Globus pallidus (tissue), 1 donor: Measurements from ENCODE around the gene GIMD1.
A peak's percentile ranks its signal among the peaks of the same experiment; 100 is the strongest.
"Not testable (repeated sequence)": the region's sequence is repeated elsewhere in the genome, so short reads cannot be mapped to it uniquely, and the experiment has no call there.

ENCODE experiments used
- DNase-seq: peaks from one replicate; pipeline ENCODE4 v3.0.0-alpha.2; 2015; ENCODE audit warnings: low spot score

GIMD1 gene

DNA sequence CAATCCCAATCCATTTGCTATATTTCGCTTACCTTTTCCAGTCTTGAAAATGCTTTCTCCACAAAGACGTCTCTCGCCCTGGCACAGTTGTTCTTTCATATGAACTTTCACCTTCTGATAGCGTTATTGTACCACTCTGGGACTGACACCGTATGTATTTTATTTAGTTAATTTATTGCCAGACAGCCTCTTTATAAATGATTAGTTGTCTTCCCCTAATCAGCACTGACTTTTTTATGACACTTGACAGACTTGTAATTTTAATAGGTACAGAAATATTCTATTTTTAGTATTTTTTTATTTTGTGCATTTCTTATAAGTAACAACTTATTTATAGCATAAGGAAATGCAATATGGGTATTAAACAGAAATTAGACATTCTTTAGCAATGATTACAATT, at the start of gene GIMD1:
TSS of gene GIMD1 (minus strand) at position 101 of the 400 bp plus-strand sequence. CDS start 1,343 bp downstream, outside the sequence.
- no peak for DNase-seq

DNA sequence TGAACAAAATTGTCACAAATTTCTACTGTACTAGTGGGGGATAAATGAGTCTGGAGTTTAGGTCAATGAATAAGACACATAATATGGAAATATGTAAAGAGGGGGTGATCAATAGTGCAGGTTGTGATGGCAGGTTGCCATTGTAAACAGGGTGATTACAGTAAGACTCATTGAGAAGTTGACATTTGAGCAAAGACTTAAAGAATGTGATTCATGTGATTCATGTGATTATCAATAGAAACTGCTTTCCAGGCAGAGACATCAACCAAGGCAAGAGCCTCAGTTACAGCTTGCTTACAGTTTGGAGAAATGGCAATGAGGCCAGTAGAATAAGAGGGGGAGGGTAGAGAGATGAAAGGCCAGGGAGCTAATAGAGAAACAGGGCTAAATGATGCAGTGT, 45.8 kb upstream of the GIMD1 start:
- no peak for DNase-seq

- DNase-seq = no peak
These were observed 41.6 kb upstream of the GIMD1 start for GRCh38 chr4:106409901-106410889.

DNA sequence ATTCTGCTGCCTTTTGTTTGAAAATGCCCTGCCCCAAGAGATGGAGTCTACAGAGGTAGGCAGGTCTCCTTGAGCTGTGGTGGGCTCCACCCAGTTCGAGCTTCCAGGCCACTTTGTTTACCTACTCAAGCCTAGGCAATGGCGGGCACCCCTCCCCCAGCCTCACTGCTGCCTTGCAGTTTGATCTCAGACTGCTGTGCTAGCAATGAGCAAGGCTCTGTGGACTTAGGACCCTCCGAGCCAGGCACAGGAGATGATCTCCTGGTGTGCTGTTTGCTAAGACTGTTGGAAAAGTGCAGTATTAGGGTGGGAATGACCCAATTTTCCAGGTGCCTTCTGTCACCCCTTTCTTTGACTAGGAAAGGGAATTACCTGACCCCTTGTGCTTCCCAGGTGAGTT, 39.4 kb upstream of the GIMD1 start:
- DNase-seq = not testable (repeated sequence)

DNA sequence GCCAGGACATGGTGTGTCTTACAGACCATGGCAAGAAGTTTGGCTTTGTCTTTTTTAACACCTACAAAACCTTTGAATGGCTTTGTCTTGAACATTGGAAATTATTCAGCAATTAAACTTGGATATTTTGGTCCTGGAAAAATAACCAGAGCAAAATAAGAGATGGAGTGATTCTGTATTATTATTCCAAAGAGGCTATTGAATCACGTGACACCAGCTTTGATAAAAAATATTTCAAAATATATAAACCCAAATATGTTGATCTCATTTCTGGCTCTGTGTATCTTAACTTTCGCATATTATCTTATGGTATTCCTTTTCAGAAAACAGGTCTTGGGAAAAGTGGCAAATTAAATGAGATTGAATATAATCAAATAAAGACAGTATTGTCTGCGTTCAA, 32.6 kb upstream of the GIMD1 start:
- no peak for DNase-seq

- not testable (repeated sequence) for DNase-seq
These were observed 30.3 kb upstream of the GIMD1 start for GRCh38 chr4:106398898-106399297.

- no peak for DNase-seq
These were observed 27.0 kb upstream of the GIMD1 start for GRCh38 chr4:106395582-106395981.

DNA sequence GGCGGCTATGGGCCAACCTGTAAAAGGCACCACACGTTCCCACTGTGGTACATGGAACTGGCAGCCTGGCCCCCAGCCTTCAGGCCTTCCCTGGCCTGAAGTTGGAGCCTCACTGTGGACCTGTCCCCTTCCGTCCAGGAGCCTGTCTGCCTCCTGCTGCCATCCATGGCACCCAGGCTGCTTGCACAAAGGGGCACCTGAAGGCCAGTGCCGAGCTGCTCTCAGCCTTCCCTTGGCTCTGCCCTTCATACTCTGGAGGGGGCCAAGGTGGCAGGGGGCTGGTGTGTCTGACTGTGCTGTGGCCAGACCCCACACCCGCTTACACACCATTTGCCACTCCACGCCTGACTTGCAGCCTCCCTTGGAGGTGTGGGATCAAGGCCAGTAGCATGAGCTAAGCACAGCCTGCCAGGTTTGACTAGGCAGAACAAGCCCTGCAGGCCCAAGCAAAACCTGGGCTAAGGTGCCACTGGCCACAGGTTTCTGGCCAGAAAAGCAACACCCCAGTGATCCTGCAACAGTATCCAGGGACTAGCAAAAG, 17.3 kb upstream of the GIMD1 start:
- DNase-seq = no peak

DNA sequence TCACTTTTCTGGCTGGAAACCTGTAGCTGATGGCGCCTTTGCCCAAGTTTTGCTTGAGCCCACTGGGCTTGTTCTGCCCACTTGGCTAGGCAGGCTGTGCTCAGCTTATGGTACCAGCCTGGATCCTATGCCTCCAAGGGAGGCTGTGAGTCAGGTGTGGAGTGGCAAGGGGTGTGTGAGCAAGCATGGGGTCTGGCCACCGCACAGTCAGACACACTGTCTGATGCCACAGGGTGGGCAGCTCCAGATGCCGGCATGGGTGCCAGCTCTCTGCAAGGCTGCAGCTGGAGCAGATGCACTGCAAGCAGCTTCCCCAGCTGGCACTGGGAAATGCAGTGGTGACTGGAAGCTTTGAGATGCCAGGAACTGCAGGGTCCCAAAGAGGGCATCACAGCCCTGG, 16.3 kb upstream of the GIMD1 start:
- no peak for DNase-seq

- DNase-seq = no peak
These were observed 11.6 kb upstream of the GIMD1 start for GRCh38 chr4:106380179-106380578.

DNA sequence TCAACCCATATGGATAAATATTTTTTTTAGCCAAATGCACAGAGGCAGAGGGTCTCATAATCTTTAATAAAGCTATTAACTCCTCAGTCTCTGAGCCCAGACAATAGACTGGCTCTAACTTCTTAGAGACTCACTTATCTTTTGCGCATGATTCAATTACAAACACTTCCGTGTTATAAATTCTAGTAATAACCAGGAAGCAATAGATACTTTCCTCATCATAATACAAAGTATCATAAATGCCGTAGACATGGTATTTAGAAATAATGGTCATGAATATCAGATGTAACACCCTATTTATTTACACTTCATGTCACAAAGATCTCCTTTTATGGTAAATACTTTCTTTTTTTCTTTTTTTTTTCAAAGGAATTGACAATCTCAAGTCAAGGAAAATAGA, 4.4 kb upstream of the GIMD1 start:
- DNase-seq = no peak

GRCh38 chr4:106371161-106371560, 2.6 kb upstream of the GIMD1 start:
- no peak for DNase-seq

GRCh38 chr4:106370214-106370613, 1.6 kb upstream of the GIMD1 start:
- DNase-seq = no peak

DNA sequence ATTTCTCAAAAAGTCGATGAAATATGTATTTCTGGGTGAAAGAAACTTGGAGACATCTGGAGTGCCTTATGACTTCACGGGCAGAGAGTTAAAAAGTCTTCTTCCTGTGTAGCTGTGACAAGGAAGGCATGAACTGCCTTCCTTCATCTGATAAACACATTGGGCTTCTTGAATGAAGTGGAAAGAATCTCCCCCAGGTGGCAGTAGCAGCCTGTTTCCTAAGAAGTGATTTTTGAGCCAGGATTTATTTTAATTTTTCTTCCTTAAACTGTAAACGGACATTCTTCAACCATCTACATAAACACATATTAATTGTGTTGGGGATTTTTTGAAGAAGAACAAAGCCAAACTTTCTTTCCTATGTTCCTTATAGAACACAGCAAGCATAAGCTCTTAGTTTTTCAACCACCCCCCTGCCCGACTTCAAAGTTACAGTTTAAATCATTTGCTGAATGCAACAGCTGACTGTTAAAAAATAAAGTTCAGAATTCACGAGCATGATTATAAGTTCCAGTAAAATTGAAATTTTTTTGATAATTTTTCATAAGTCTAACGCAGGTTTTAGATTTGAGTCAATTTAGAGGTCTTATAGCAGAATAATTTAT, 980 bp upstream of the GIMD1 start:
- DNase-seq = peak; percentile 20

GRCh38 chr4:106367072-106367471, 1.5 kb downstream of the GIMD1 start:
- no peak for DNase-seq

- no peak for DNase-seq
These were observed 2.6 kb downstream of the GIMD1 start for GRCh38 chr4:106366026-106366425.

DNA sequence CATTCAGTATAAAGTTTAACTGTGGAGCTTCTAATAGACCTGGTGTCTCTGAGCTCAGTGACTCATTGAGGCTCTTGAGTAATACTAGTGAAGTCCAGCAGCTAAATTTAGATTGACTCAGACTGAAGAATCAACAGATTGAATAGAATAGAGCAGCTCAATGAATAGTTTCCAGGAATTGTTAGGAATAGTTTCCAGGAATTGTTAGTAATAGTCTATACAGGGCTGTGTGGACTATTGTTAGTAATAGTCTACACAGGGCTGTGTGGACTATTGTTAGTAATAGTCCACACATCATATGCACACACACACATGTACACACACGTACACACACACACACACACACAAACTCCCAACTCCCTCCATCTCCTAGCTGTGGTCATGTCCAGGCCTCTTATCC, 3.0 kb downstream of the GIMD1 start:
- no peak for DNase-seq

DNA sequence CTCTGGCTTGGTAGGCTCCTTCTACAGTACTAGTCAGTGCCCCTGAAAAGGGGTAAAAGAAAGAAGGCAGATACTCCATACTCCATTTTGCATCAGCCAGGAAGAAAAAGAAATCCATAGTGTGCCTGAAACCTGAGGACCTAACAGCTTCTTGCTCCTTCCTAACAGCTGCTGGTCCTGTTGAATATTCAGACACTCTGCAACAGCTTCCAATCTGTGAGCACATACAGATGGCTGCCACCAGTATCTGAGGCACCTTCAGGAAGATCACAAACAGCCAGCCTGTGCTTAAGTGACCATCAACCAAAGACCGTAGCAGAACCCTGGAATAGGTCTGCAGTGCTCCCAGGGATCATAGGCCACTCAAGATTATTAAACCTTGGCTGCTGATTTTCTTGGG, 4.3 kb downstream of the GIMD1 start:
- DNase-seq = no peak

DNA sequence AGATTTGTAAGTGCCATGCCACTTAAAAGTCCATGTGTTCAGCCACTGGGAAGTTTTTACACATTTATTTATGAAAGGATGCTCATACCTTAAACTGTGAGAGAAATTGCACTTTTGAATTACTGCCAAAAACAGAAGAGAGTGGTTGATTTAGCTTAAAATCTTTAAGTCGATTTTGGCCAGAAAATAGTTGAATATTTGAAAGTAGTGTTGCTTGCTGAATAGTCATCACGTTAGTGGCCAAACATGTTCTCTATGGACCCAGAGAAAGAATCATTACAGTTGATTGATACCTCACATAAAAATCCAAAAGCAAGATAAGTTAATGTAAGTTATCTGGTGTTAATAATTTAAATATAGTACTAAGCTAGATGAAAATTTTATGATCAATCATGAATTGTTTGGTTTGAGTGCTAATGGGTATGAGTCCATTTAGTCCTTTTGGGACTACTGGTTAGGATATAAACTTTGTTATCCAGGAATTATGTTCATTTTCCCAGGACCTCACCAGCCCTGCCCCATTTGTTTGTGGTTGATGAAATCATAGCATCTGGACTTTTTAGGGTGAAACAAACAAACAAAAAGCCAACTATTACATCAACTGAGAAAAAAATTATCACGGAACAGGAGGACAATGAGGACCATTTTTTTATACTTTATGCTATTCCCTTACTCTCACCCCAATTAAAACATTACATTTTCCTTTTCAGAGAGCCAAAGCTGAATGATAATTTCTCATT, 6.3 kb downstream of the GIMD1 start:
- DNase-seq = no peak

- DNase-seq = no peak
These were observed 9.7 kb downstream of the GIMD1 start for GRCh38 chr4:106358899-106359298.

GRCh38 chr4:106355193-106355592, 13.4 kb downstream of the GIMD1 start:
- DNase-seq = no peak

GRCh38 chr4:106353786-106354185, 14.8 kb downstream of the GIMD1 start:
- no peak for DNase-seq
